IPS-18a (cell line): ENCODE results near the gene TBCD.

Experiments
- H3K27ac ChIP-seq: one replicate; pipeline ENCODE4 v1.5.1; 2013; ENCODE audit warnings: low read length
- H3K27me3 ChIP-seq: one replicate; pipeline ENCODE4 v1.6.1; 2013; ENCODE audit warnings: mild to moderate bottlenecking, low read length; ENCODE audit not compliant: control insufficient read depth, insufficient read depth
- H3K36me3 ChIP-seq: one replicate; pipeline ENCODE4 v1.6.1; 2013; ENCODE audit warnings: low read depth, low read length; ENCODE audit not compliant: control insufficient read depth
- H3K4me1 ChIP-seq: one replicate; pipeline ENCODE4 v1.6.1; 2013; ENCODE audit warnings: low read depth, low read length; ENCODE audit not compliant: control insufficient read depth
- H3K4me3 ChIP-seq: one replicate; pipeline ENCODE4 v1.5.1; 2013; ENCODE audit warnings: low read length
- H3K9ac ChIP-seq: one replicate; pipeline ENCODE4 v1.6.1; 2013; ENCODE audit warnings: mild to moderate bottlenecking, low read length, moderate library complexity
- H3K9me3 ChIP-seq: one replicate; pipeline ENCODE4 v1.6.1; 2013; ENCODE audit warnings: low read depth, low read length; ENCODE audit not compliant: control insufficient read depth

The TBCD gene

DNA sequence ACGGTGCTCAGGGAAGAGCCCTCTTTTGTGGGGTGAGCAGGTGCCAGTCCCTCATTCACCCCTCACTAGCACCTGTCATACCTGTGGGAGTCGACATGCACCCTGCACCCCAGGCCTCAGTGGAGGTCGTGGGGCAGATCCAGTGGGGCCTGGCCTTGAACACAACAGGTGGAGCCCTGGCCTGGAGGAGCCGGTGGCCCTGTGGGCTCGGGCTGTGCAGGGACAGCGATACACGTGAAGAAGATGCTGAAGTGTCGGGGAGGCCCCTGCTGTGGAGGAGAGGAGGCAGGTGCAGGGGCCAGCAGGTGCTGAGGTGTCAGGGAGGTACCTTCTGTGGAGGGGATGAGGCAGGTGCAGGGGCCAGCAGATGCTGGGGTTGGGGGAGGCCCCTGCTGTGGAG, 56.1 kb downstream of the TBCD start:
- Histone ChIP-seq H3K36me3 (peaks cover 41% of the 10 kb centered on the region), H3K27me3 (no peaks in the 10 kb centered on the region), H3K4me1 (no peaks in the 10 kb centered on the region), H3K9me3 (no peaks in the 10 kb centered on the region), H3K4me3 (no peak overlapping the region), H3K27ac (no peak overlapping the region), H3K9ac (no peak overlapping the region)

DNA sequence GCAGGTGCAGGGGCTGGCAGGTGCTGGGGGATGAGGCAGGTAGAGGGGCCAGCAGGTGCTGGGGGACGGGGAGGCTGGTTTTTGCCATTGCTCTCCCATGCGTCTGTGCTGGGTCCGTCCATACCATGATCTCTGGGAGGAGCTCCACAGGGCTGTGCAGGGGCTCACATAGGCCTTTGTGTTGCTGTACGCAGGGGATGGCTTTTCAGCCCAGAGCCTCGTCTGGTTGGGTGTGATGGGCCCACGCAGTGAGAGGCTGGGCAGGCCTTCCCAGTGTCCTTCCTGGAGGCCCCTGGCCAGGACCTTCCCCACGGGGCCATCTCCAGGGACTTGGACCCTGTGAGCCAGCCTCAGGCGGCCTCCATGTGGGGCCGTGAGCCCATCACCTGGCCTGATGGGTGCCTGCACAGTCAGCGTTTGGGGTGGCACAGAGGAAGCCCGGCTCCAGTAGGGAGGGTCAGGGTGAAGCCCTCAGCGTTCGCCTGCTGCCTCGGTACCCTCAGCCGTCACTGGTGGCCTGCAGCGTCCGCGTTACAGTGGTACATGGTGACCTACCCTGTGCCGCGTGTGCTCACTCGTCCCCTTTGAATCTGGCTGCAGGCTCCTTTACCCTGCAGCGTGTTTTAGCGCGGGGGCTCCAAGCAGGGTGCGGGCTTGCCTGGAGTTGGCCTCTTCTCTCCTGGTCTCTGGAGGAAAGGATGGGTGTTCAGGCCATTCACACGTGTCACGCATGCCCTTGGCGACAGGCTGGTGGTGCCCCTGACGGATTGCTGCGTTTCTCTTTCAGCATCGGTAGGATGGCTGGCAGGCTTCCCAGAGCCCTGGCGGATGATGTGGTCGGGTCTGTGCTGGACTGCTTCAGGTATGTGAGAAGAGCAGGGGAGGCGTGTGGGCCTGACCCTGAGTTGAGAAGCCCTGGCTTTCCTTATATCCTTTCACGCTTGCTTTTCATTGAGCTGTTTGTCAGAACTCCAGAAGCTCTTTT, 57.3 kb downstream of the TBCD start:
- H3K36me3 ChIP-seq: peaks cover 42% of the 10 kb centered on the region
- H3K9ac ChIP-seq: no peak overlapping the region
- H3K4me1 ChIP-seq: no peaks in the 10 kb centered on the region
- no peak overlapping the region for H3K27ac ChIP-seq
- no peaks in the 10 kb centered on the region for H3K9me3 ChIP-seq
- no peaks in the 10 kb centered on the region for H3K27me3 ChIP-seq
- no peak overlapping the region for H3K4me3 ChIP-seq

DNA sequence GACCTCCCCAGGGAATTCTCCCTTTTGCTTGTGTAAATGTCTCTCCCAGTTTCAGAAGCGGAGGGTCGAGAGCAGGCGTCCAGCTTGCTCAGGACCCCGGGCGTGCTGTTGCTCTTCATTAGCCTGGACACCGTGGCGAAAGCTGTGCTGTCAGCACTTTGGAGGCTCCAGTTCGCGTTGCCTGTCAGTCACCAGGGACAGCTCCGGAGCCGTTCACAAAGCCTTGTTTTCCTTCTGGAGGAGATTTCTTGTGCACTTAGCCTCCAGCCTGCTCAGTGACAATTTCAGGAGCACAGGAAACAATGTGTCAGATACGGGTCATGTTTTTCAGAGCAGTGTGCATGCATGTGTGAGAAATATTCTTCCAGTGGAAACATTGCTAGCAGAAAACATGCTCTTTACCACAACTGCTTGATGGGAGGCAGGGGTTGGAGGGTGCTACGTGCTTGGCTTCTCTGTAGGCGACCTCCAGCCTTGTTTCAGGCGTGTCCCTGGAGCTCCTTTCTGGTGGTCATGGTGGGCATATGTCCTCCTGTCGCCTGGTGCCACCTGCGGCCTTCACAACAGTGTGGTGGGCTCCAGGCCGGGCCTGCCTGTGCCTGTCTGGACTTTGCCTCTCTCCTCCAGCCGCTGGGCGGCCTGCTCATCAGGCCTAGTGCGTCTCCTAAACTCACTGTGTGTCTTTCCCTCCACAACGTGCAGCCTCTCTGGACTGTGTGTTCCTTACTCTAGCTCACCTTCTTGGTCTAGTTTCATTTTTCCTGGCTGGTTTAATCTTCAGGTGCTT, 59.0 kb downstream of the TBCD start:
- H3K27ac ChIP-seq: no peak overlapping the region
- H3K27me3 ChIP-seq: no peaks in the 10 kb centered on the region
- H3K9me3 ChIP-seq: no peaks in the 10 kb centered on the region
- no peak overlapping the region for H3K9ac ChIP-seq
- H3K4me3 ChIP-seq: no peak overlapping the region
- H3K36me3 ChIP-seq: peaks cover 54% of the 10 kb centered on the region
- no peaks in the 10 kb centered on the region for H3K4me1 ChIP-seq

DNA sequence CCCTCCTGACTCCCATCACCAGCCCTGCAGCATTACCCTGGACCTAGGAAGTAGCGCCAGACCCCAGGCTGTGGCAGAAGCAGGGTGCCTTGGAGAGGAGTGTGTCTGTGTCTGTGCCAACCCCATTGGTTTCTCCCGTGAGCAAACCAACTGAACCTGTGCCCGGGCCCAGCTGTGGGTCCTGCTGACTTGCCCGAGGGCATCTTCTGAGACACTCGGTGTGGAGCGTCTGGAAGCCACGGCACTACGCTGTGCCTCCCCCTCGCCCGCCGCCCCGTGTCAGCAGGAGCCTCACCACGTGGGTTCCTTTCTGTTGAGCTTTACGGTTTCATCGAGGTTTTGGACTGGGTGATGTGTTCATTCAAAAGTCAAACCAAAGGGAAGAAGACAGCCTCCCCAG, 60.2 kb downstream of the TBCD start:
- Histone ChIP-seq H3K9me3 (no peaks in the 10 kb centered on the region), H3K9ac (no peak overlapping the region), H3K27me3 (no peaks in the 10 kb centered on the region), H3K27ac (no peak overlapping the region), H3K4me1 (no peaks in the 10 kb centered on the region), H3K36me3 (peaks cover 56% of the 10 kb centered on the region), H3K4me3 (no peak overlapping the region)

DNA sequence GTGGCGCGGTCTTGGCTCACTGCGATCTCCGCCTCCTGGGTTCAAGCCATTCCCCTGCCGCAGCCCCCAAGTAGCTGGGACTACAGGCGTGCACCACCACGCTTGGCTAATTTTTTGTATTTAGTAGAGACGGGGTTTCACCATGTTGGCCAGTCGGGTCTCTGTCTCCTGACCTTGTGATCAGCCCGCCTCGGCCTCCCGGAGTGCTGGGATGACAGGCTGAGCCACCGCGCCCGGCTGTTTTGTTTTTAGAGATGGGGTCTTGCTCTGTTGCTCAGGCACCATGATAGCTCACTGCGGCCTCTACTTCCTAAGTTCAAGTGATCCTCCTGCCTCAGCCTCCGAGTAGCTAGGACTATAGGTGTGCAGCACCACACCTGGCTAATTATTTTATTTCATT, 60.7 kb downstream of the TBCD start:
- Histone ChIP-seq H3K9ac (no peak overlapping the region), H3K9me3 (no peaks in the 10 kb centered on the region), H3K27ac (no peak overlapping the region), H3K4me1 (no peaks in the 10 kb centered on the region), H3K4me3 (no peak overlapping the region), H3K27me3 (no peaks in the 10 kb centered on the region), H3K36me3 (peaks cover 61% of the 10 kb centered on the region)

DNA sequence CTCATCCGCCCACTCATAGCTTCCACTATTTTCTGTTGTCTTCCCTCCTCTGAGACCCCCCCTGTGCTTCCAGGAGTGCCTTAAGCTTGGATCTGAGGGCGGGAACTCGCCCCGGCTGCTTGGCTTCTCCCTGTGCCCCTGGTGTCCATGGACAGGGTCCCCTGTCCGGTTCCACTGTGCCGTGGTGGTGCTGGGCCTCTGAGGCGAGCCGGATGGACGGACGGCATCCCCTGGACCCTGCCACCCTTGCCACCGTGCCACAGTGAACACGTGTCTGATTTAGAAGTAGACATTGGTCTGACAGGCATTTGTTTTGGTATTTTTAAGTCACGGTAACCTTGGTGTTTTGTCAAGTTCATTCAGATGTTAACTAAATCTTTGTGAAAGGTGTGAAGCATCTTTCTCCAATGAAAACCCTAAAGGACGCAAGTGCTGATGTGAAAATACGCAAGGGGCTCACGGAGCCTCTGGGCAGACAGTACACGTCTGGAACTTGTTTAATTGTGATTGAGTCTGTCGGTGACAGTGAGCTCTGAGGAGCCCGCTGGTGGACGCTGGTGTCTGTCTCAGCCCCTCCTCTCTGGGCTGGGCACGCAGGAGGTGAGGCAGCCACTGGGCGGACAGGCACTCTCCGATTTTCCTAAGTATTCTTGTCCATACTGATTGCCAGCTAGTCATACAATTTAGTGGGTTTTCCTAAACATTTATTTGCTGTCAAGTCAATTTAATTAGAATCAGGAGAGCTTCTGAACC, 61.6 kb downstream of the TBCD start:
- peaks cover 60% of the 10 kb centered on the region for H3K36me3 ChIP-seq
- no peaks in the 10 kb centered on the region for H3K4me1 ChIP-seq

DNA sequence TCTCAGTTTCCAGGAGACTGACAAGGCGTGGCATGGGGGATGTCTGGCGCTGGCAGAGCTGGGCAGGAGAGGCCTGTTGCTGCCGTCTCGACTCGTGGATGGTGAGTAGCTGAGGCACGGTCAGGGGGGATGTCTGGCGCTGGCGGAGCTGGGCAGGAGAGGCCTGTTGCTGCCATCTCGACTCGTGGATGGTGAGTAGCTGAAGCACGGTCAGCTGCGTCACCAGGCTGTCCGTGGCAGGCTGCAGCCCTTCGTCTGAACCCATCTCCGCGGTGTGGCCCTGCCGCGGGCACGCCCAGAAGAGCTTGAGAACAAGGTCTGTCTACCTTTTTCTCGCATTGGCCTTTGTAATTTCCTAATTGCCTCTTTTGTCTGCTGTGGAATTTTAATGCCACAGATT, 63.0 kb downstream of the TBCD start:
- Histone ChIP-seq H3K36me3 (peaks cover 56% of the 10 kb centered on the region), H3K9me3 (peaks cover 5% of the 10 kb centered on the region), H3K4me1 (no peaks in the 10 kb centered on the region), H3K9ac (no peak overlapping the region), H3K4me3 (no peak overlapping the region), H3K27me3 (no peaks in the 10 kb centered on the region), H3K27ac (no peak overlapping the region)

More for the DNA sequence above, 61.6 kb downstream of the TBCD start:
- Histone ChIP-seq H3K9me3 (no peaks in the 10 kb centered on the region), H3K27me3 (no peaks in the 10 kb centered on the region), H3K4me3 (no peak overlapping the region), H3K27ac (no peak overlapping the region), H3K9ac (no peak overlapping the region)

DNA sequence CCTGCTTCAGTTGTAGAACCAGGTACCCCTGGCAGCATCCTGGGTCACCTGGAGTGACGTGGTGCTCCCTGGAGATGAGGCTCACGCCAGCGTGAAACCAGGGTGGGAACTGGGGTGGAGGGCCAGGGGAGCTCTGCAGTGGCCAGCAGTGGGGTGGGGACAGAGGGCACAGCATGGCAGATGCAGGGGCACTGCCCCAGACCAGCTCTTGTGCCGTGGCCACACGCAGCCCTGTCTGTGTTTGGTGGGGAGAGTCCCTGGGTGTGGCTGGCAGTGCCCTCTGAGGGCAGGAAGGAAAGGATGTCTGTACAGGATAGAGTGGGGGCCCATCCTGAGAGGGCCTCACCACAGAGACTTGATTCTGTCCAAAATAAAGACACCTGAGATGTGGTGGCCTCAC, 63.5 kb downstream of the TBCD start:
- Histone ChIP-seq H3K27ac (no peak overlapping the region), H3K27me3 (no peaks in the 10 kb centered on the region), H3K9me3 (peaks cover 8% of the 10 kb centered on the region), H3K4me3 (no peak overlapping the region), H3K4me1 (no peaks in the 10 kb centered on the region), H3K9ac (no peak overlapping the region), H3K36me3 (peaks cover 51% of the 10 kb centered on the region)

DNA sequence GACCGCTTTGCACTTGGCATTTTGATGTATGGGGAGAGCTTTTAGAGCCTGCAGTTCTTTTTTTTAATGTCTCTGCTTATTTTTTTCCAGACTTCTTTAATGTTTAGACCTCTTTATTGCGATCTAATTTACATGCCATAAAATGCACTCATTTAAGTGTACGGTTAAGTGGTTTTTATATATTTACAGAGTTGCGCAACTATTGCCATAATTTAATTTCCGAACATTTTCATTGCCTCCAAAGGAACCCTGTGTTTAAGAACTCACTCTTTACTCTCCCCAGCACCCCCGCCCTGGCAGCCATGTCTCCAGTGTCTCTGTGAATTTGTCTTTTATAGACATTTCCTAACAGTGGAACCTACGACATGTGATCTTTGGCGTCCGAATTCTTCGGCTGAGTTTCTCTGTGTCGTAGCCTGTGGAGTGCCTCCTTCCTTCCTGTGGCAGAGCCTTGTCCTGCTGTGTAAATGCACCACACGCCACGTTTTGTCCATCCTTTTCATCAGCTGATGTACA, 64.0 kb downstream of the TBCD start:
- Histone ChIP-seq H3K4me1 (no peaks in the 10 kb centered on the region), H3K9me3 (peaks cover 12% of the 10 kb centered on the region), H3K4me3 (no peak overlapping the region), H3K27ac (no peak overlapping the region), H3K9ac (no peak overlapping the region), H3K36me3 (peaks cover 46% of the 10 kb centered on the region), H3K27me3 (no peaks in the 10 kb centered on the region)

DNA sequence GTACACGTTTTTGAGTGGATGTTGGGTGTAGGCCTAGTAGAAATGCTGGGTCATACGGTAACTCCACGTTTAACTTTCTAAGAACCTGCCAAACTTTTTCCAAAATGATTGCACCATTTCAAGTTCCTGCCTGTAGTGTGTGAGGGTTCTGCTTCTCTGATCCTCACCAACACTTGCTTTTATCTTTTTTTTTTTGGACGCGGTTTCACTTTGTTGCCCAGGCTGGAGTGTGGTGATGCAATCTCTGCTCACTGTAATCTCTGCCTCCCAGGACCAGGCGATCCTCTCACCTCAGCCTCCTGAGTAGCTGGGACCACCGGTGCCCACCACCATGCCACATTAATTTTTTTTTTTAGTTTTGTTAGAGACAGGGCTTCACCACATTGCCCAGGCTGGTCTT, 64.5 kb downstream of the TBCD start:
- Histone ChIP-seq H3K36me3 (peaks cover 41% of the 10 kb centered on the region), H3K4me3 (no peak overlapping the region), H3K27me3 (no peaks in the 10 kb centered on the region), H3K4me1 (no peaks in the 10 kb centered on the region), H3K9me3 (peaks cover 12% of the 10 kb centered on the region), H3K9ac (no peak overlapping the region), H3K27ac (no peak overlapping the region)

DNA sequence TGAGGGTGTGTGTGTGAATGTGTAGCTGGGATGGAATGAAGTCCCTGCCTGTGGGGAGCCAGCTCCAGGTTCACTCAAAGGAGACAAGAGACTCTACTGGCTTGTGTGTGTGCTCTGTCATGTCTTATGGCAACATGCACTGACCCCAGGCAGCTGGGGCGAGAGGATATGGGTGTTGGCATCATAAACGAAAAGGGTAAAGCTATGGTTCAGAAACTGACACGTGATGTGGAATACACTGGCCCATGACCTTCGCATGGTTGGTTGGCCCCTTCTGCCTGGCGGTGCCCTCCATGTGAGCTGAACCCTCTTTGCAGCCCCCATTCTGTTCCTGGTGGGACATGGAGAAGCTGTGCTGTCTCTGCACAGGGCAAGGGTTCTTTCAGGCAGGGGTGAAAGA, 66.1 kb downstream of the TBCD start:
- H3K27me3 ChIP-seq: no peaks in the 10 kb centered on the region
- H3K4me1 ChIP-seq: no peaks in the 10 kb centered on the region
- H3K9ac ChIP-seq: no peak overlapping the region
- H3K9me3 ChIP-seq: peaks cover 12% of the 10 kb centered on the region
- H3K4me3 ChIP-seq: no peak overlapping the region
- peaks cover 31% of the 10 kb centered on the region for H3K36me3 ChIP-seq
- no peak overlapping the region for H3K27ac ChIP-seq
